Upper lobe of left lung (tissue), 4 donors: ENCODE measurements around the gene MRPL52.

ENCODE experiments used
- EP300 ChIP-seq, 4 donors: sonication (generic); formaldehyde crosslinking; IDR thresholded peaks; one replicate each; pipeline ENCODE4 v1.5.1; 2017; ENCODE audit warnings: antibody characterized with exemption in 4 of 4, control low read depth in 2 of 4
- POLR2A ChIP-seq, 4 donors: fragments of 450-650 bp; IDR thresholded peaks; one replicate each; pipeline ENCODE4 v1.5.1; 2016 to 2017; ENCODE audit warnings: antibody characterized with exemption in 4 of 4, mild to moderate bottlenecking in 2 of 4
- POLR2AphosphoS5 ChIP-seq, 2 donors: sonication (generic); formaldehyde crosslinking; IDR thresholded peaks; one replicate each; pipeline ENCODE4 v1.5.1; 2017; ENCODE audit warnings: antibody characterized with exemption in 2 of 2
- TF ChIP-seq, protein P1 (sequence below), 6 experiments: fragments of 450-650 bp in 4 of 6; fragments of 200-600 bp in 2 of 6; sonication (generic) in 2 of 6; IDR thresholded peaks; one replicate each; pipeline ENCODE4 v1.5.1; 2016 to 2019; ENCODE audit warnings: antibody characterized with exemption in 6 of 6

DNA sequence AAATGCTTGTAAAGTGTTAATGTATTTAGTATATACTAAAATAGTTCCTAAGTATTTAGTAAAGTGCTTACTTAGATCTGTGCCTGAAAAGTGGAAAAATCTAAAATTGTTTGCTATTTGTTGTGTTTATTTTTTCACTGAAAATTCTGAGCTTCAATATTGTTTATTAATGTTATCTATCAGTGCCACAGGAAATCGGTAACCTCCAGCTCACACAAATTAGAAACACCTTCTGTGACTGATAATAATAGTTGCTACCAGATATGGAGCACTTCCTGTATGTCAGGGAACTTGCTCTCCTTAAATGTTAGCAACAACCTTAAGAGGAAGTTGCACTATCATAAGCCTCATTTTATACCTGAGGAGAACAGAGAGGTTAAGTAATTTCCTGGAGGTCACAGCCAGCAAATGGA is 41.1 kb downstream of the MRPL52 start:
- TF ChIP-seq POLR2A (IDR thresholded peaks at IDR 0.05): no peak
- TF ChIP-seq, protein P1, sequence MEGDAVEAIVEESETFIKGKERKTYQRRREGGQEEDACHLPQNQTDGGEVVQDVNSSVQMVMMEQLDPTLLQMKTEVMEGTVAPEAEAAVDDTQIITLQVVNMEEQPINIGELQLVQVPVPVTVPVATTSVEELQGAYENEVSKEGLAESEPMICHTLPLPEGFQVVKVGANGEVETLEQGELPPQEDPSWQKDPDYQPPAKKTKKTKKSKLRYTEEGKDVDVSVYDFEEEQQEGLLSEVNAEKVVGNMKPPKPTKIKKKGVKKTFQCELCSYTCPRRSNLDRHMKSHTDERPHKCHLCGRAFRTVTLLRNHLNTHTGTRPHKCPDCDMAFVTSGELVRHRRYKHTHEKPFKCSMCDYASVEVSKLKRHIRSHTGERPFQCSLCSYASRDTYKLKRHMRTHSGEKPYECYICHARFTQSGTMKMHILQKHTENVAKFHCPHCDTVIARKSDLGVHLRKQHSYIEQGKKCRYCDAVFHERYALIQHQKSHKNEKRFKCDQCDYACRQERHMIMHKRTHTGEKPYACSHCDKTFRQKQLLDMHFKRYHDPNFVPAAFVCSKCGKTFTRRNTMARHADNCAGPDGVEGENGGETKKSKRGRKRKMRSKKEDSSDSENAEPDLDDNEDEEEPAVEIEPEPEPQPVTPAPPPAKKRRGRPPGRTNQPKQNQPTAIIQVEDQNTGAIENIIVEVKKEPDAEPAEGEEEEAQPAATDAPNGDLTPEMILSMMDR (IDR thresholded peaks at IDR 0.05): no peak
- TF ChIP-seq EP300 (IDR thresholded peaks at IDR 0.05): peak in 1 of 4 donors; percentile 24
- TF ChIP-seq POLR2AphosphoS5 (IDR thresholded peaks at IDR 0.05): no peak
